ENCODE results near the gene PSMD7. TPM values are rescaled to one million over a fixed set of nuclear protein-coding genes. Genes with fewer than 3 reads are reported as not detected.
"Not testable (repeated sequence)": the region's sequence is repeated elsewhere in the genome, so short reads cannot be mapped to it uniquely, and the experiment has no call there.

PSMD7 gene
- total RNA-seq, 4 donors from 2014 or later: 44.9 to 80.4 (median 62.3) TPM

DNA sequence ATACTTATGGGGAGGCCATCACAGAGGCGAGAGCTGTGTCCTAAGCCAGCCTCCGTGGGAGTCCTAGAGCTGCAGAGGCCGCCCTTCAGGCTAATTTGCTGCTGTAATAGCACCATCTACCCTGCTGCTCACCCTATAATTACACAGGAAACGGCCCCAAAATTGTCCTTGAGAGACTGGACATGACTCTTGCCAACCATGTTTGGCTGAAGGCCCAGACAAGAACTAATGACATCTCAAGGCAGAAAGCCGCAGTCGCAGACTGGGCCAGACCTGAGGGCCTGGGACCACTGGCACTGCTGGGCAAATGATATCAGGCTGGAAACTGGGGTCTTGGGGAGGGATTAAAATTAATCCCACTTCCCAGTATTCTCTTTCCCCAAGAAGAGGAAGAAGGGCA is 24.1 kb downstream of the PSMD7 start:
- Histone ChIP-seq H3K27me3 (no peaks in the 10 kb centered on the region), H3K9me3 (no peaks in the 10 kb centered on the region)
- intact Hi-C loops (cut with DNase I): no loop called here

DNA sequence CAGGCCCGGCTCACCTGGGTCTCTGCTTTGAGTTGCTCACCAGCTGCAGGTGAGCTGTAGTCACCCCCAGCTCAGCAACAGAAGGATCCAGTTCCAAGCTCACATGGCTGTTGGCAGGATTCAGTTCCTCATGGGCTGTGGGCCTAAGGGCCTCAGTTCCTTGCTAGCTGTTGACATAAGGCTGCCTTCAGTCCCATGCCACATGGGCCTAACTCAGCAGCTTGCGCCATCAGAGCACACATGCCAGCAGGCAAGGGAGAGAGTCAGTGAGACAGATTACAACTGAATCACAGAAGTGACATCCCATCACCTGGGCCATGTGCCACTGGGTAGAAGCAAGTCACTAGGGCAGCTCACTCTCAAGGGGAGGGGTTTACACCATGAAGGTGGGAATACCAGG is 24.7 kb downstream of the PSMD7 start:
- H3K27ac ChIP-seq: no peak overlapping the region
- peaks cover 1 to 7% of the 10 kb centered on the region in 2 donors for H3K36me3 ChIP-seq
- H3K4me1 ChIP-seq: peaks cover 0 to 13% of the 10 kb centered on the region in 2 donors

More for the DNA sequence above, 24.1 kb downstream of the PSMD7 start:
- 80 to 85% methylated on average over 6 of the region's 6 CpGs for WGBS, 2 donors
- no peak overlapping the region for H3K27ac ChIP-seq
- H3K4me1 ChIP-seq: peaks cover 0 to 13% of the 10 kb centered on the region in 2 donors
- TF ChIP-seq POLR2A (IDR thresholded peaks at IDR 0.05): no peak
- TF ChIP-seq, protein P1, sequence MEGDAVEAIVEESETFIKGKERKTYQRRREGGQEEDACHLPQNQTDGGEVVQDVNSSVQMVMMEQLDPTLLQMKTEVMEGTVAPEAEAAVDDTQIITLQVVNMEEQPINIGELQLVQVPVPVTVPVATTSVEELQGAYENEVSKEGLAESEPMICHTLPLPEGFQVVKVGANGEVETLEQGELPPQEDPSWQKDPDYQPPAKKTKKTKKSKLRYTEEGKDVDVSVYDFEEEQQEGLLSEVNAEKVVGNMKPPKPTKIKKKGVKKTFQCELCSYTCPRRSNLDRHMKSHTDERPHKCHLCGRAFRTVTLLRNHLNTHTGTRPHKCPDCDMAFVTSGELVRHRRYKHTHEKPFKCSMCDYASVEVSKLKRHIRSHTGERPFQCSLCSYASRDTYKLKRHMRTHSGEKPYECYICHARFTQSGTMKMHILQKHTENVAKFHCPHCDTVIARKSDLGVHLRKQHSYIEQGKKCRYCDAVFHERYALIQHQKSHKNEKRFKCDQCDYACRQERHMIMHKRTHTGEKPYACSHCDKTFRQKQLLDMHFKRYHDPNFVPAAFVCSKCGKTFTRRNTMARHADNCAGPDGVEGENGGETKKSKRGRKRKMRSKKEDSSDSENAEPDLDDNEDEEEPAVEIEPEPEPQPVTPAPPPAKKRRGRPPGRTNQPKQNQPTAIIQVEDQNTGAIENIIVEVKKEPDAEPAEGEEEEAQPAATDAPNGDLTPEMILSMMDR (IDR thresholded peaks at IDR 0.05): no peak
- peaks cover 0 to 6% of the 10 kb centered on the region in 2 donors for H3K36me3 ChIP-seq
- no peak for DNase-seq
- no peak overlapping the region for H3K4me3 ChIP-seq (replicated peaks in 1 of 3)

DNA sequence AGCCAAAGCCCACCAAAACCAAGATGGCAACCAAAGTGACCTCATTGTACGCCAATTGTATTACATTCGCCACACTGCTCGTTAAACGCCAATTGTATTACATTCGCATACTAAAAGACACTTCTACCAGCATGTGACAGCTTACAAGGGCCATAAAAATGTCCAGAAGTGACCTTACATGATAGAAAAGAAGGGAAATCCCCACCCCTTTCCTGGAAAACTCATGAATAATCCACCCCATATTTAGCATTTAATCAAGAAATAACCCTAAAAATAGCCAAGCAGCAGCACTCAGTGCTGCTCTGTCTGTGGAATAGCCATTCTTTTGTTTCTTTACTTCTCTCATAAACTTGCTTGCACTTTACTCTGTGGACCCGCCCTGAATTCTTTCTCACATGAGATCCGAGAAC is 25.7 kb downstream of the PSMD7 start:
- H3K27ac ChIP-seq: peak overlapping the region in 1 of 3 donors; percentile 30
- H3K4me3 ChIP-seq (replicated peaks in 1 of 3): no peak overlapping the region
- intact Hi-C loops (cut with DNase I): no loop called here

More for the DNA sequence above, 24.7 kb downstream of the PSMD7 start:
- DNase-seq: no peak
- TF ChIP-seq POLR2A (IDR thresholded peaks at IDR 0.05): no peak
- TF ChIP-seq, protein P1 (IDR thresholded peaks at IDR 0.05): no peak
- H3K27me3 ChIP-seq: no peaks in the 10 kb centered on the region
- intact Hi-C loops (cut with DNase I): no loop called here
- no peak overlapping the region for H3K4me3 ChIP-seq (replicated peaks in 1 of 3)
- WGBS, 2 donors: 95 to 96% methylated on average over 2 of the region's 2 CpGs
- no peaks in the 10 kb centered on the region for H3K9me3 ChIP-seq

GRCh38 chr16:74324777-74325176 is 28.2 kb downstream of the PSMD7 start:
- peaks cover 17 to 21% of the 10 kb centered on the region in 2 donors for H3K36me3 ChIP-seq
- H3K4me3 ChIP-seq (replicated peaks in 1 of 3); intact Hi-C loops (cut with DNase I); H3K9me3 ChIP-seq; H3K27me3 ChIP-seq; H3K27ac ChIP-seq; DNase-seq: not testable (repeated sequence)
- peaks cover 0 to 13% of the 10 kb centered on the region in 2 donors for H3K4me1 ChIP-seq
- WGBS, 2 donors: 95 to 100% methylated on average over 5 of the region's 5 CpGs

More for the DNA sequence above, 25.7 kb downstream of the PSMD7 start:
- Histone ChIP-seq H3K4me1 (peaks cover 0 to 13% of the 10 kb centered on the region in 2 donors), H3K9me3 (no peaks in the 10 kb centered on the region), H3K36me3 (peaks cover 11 to 14% of the 10 kb centered on the region in 2 donors), H3K27me3 (no peaks in the 10 kb centered on the region)
- WGBS, 2 donors: 78 to 86% methylated on average over 7 of the region's 7 CpGs
- DNase-seq: no peak
- TF ChIP-seq, protein P1 (IDR thresholded peaks at IDR 0.05): no peak

- Histone ChIP-seq H3K27ac (no peak overlapping the region), H3K36me3 (peaks cover 22 to 26% of the 10 kb centered on the region in 2 donors), H3K4me3 (replicated peaks in 1 of 3) (no peak overlapping the region), H3K9me3 (no peaks in the 10 kb centered on the region), H3K4me1 (peaks cover 0 to 13% of the 10 kb centered on the region in 2 donors), H3K27me3 (no peaks in the 10 kb centered on the region)
- WGBS, 2 donors: 91 to 95% methylated on average over 10 of the region's 10 CpGs
- no peak for DNase-seq
- TF ChIP-seq, protein P1 (IDR thresholded peaks at IDR 0.05): no peak
- no peak for TF ChIP-seq POLR2A (IDR thresholded peaks at IDR 0.05)
- intact Hi-C loops (cut with DNase I): no loop called here
Observed at GRCh38 chr16:74325641-74326040, 29.0 kb downstream of the PSMD7 start.

- peaks cover 42 to 50% of the 10 kb centered on the region in 2 donors for H3K36me3 ChIP-seq
- intact Hi-C loops (cut with DNase I): not testable (repeated sequence)
- WGBS, 2 donors: 94 to 96% methylated on average over 8 to 9 of the region's 9 CpGs
Observed at GRCh38 chr16:74328346-74328745, 31.7 kb downstream of the PSMD7 start.

DNA sequence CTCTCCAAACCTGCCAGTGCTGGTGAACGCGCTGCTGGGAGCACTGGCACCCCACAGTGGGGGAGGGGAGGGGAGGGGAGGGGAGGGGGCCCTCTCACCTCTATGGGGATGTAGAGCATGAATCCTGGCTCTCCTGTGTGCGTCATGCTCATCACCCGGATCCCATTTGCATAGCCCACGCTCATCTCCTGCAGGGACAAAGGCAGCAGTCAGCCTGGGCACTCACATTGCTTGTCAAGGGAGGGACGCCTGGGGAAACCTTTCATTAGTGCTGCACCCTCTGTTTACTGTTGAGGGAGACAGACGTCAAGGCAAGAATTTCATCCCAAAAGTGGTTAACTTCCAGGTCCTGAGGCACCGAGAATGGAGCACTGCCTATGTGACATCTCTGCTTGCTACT is 35.9 kb downstream of the PSMD7 start:
- H3K4me1 ChIP-seq; DNase-seq; H3K27me3 ChIP-seq; intact Hi-C loops (cut with DNase I); H3K9me3 ChIP-seq; H3K4me3 ChIP-seq (replicated peaks in 1 of 3); H3K27ac ChIP-seq: not testable (repeated sequence)
- peaks cover 30 to 54% of the 10 kb centered on the region in 2 donors for H3K36me3 ChIP-seq
- 85 to 86% methylated on average over 4 to 6 of the region's 8 CpGs for WGBS, 2 donors

More at GRCh38 chr16:74328346-74328745, 31.7 kb downstream of the PSMD7 start:
- DNase-seq; H3K4me1 ChIP-seq; H3K27ac ChIP-seq; H3K27me3 ChIP-seq; H3K9me3 ChIP-seq; H3K4me3 ChIP-seq (replicated peaks in 1 of 3): not testable (repeated sequence)

DNA sequence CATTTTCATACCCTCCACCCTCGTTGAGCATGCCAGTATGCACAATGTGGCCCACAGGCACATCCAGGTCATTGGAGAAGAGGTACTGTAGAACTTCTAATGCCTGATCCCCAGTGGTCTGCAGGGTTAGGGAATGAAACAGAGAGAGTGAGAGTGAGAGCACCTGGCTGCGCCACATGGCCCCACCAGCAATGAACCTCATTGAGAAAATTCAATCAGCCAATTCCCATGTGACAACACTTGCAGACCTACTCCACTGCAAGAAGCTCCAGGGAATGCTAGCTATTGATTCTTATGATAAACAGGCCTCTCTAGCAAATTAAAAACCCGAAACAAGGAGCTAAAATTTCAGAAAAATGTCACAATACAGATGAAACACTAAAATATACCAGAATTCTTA is 40.9 kb downstream of the PSMD7 start:
- H3K9me3 ChIP-seq; DNase-seq; intact Hi-C loops (cut with DNase I); H3K4me3 ChIP-seq (replicated peaks in 1 of 3); H3K27me3 ChIP-seq; H3K4me1 ChIP-seq; H3K27ac ChIP-seq: not testable (repeated sequence)
- peaks cover 14 to 48% of the 10 kb centered on the region in 2 donors for H3K36me3 ChIP-seq
- WGBS, 2 donors: 84 to 94% methylated on average over 3 of the region's 3 CpGs

GRCh38 chr16:74339226-74339625 is 42.6 kb downstream of the PSMD7 start:
- intact Hi-C loops (cut with DNase I); DNase-seq; H3K4me3 ChIP-seq (replicated peaks in 1 of 3); H3K4me1 ChIP-seq; H3K27me3 ChIP-seq; H3K9me3 ChIP-seq; H3K27ac ChIP-seq: not testable (repeated sequence)
- 97 to 98% methylated on average over 10 of the region's 10 CpGs for WGBS, 2 donors
- peaks cover 9 to 52% of the 10 kb centered on the region in 2 donors for H3K36me3 ChIP-seq
